Prostate gland (tissue), 2 donors: ENCODE results near the gene GLO1. TPM values are rescaled to one million over a fixed set of nuclear protein-coding genes. Genes with fewer than 3 reads are reported as not detected.

ENCODE experiments used
- total RNA-seq, 2 donors: library from RNA; depleted of rRNA; stranded (reverse); fragments of >200 nt; gene quantifications; one replicate each; pipeline ENCODE4 v1.1.0, GENCODE V29; 2016

GLO1 gene
- total RNA-seq, 2 donors from 2014 or later: 93.7 to 176 TPM

Other genes starting within 250 kb of the GLO1 start
- gene BTBD9, start 63.2 kb downstream of the GLO1 start, total RNA-seq: 10 to 100 TPM; 11.2 to 17.4 TPM
- gene DNAH8, start 12.2 kb upstream of the GLO1 start, total RNA-seq: 1 to 10 TPM in 1 of 2 donors, under 1 TPM in 1; 0.36 to 3.6 TPM